Epithelial cell of alveolus of lung (primary cell): Measurements from ENCODE around the gene ADRB1. TPM values are rescaled to one million over a fixed set of nuclear protein-coding genes. Genes with fewer than 3 reads are reported as not detected.

Experiments used
- total RNA-seq: library from RNA; depleted of rRNA; stranded (reverse); fragments of >200 nt; gene quantifications from 2 replicates; pipeline ENCODE4 v1.2.1, GENCODE V29; 2015

The ADRB1 gene
- 0.13 TPM in 1 of 2 replicates, not detected in the other for total RNA-seq

GRCh38 chr10:114043532-114044246 is at the start of gene ADRB1:
Gene ADRB1 (plus strand): TSS chr10:114043866. CDS start chr10:114044133, 267 bp downstream.

Other genes with a start within 250 kb of the ADRB1 start
- 4.1 and 5.4 TPM in 2 replicates for gene DCLRE1A, start 189.8 kb upstream of the ADRB1 start, total RNA-seq
- gene NHLRC2, start 189.2 kb upstream of the ADRB1 start, total RNA-seq, result 9.2 and 15.2 TPM in 2 replicates
- gene CCDC186, start 130.3 kb downstream of the ADRB1 start, total RNA-seq, result 7.0 and 8.9 TPM in 2 replicates
- gene TDRD1, start 135.5 kb downstream of the ADRB1 start, total RNA-seq, result not detected in 2 replicates
- not detected in 2 replicates for gene VWA2, start 195.4 kb downstream of the ADRB1 start, total RNA-seq